Ovary (tissue), 9 donors: ENCODE measurements around the gene COL5A2. TPM values are rescaled to one million over a fixed set of nuclear protein-coding genes. Genes with fewer than 3 reads are reported as not detected.

Experiments used
- DNase-seq, 5 donors: peaks; one replicate each; pipeline ENCODE4 v3.0.0-alpha.2; 2019 to 2020
- H3K27ac ChIP-seq, 2 donors: fragments of 200-600 bp; one replicate each; pipeline versions ENCODE4 v1.5.1 to v1.8.0; 2019 to 2022
- H3K27me3 ChIP-seq: fragments of 200-600 bp; one replicate; pipeline ENCODE4 v1.8.0; 2022
- H3K36me3 ChIP-seq: fragments of 200-600 bp; sonication (generic); one replicate; pipeline ENCODE4 v1.5.1; 2019
- H3K4me1 ChIP-seq: one replicate; pipeline ENCODE4 v1.8.1; 2013; ENCODE audit warnings: mild to moderate bottlenecking, moderate library complexity; ENCODE audit not compliant: insufficient read depth
- H3K4me3 ChIP-seq: fragments of 200-600 bp; sonication (generic); one replicate; pipeline ENCODE4 v1.5.1; 2017
- H3K9me3 ChIP-seq, 2 donors: fragments of 200-600 bp in 1 of 2; sonication (generic) in 1 of 2; one replicate each; pipeline versions ENCODE4 v1.5.1 to v1.8.1; 2013 to 2019; ENCODE audit warnings: mild to moderate bottlenecking in 1 of 2, moderate library complexity in 1 of 2
- EP300 ChIP-seq: sonication (generic); formaldehyde crosslinking; IDR thresholded peaks from one replicate; pipeline ENCODE4 v1.6.1; 2017; ENCODE audit warnings: antibody characterized with exemption
- POLR2A ChIP-seq: fragments of 450-650 bp; IDR thresholded peaks from one replicate; pipeline ENCODE4 v1.6.1; 2017; ENCODE audit warnings: antibody characterized with exemption, mild to moderate bottlenecking, moderate library complexity
- WGBS, 3 donors: extraction: QIAGEN DNeasy Blood & Tissue Kit in 1 of 3; methylation state at CpG; one replicate each; pipeline versions ENCODE4 v1.1.5 to v1.1.7; 2013 to 2017; 5-methylcytosine and 5-hydroxymethylcytosine counted together
- intact Hi-C, 4 donors: fragments of 100-400 bp; cut with DNase I; formaldehyde crosslinking; loops; one replicate each; pipeline versions ENCODE4 v1.11.0 to v1.15.1; 2022 to 2023
- polyA plus RNA-seq, 2 donors: library from polyadenylated mRNA; stranded (reverse); fragments of 200-250 nt in 1 of 2; fragments of 350-450 nt in 1 of 2; fragmentation: Illumina TruSeq in 1 of 2; extraction: RNeasy Lipid Tissue Mini Kit (QIAGEN cat#74804) in 1 of 2; gene quantifications; one replicate each; pipeline ENCODE4 v1.2.3, GENCODE V29; 2013 to 2014
- total RNA-seq, 7 donors: library from RNA; depleted of rRNA in 2 of 7; stranded (reverse); fragments of >200 nt in 2 of 7; fragmentation: NEBNext Ultra II Directional in 3 of 7; extraction: Animal tissue kit (Norgen Biotek cat#: 25700) in 3 of 7; gene quantifications; one replicate each; pipeline versions ENCODE4 v1.1.0 to v1.2.4, GENCODE V29; 2016 to 2023
- TF ChIP-seq, protein P1 (sequence below), 3 donors: fragments of 450-650 bp in 2 of 3; fragments of 200-600 bp in 1 of 3; IDR thresholded peaks; one replicate each; pipeline versions ENCODE4 v1.5.1 to v1.8.0; 2016 to 2022; ENCODE audit warnings: antibody characterized with exemption in 3 of 3, mild to moderate bottlenecking in 1 of 3
- donor health status: DM: no; HTN: no; CAD: no; lungs with moderate emphysema.
- donor health status: DM: no; HTN: no; CAD: no.
- donor health status: Bipolar disorder and iron deficiency.
- donor health status: DM: yes; HTN: yes; CAD: no.
- donor health status: DM: no; HTN: no; CAD: no.
- donor health status: DM: yes; HTN: yes; CAD: no.

The COL5A2 gene
- total and polyA plus RNA-seq, 9 donors, result 25.2 to 46.8 (median 31.7) TPM

DNA sequence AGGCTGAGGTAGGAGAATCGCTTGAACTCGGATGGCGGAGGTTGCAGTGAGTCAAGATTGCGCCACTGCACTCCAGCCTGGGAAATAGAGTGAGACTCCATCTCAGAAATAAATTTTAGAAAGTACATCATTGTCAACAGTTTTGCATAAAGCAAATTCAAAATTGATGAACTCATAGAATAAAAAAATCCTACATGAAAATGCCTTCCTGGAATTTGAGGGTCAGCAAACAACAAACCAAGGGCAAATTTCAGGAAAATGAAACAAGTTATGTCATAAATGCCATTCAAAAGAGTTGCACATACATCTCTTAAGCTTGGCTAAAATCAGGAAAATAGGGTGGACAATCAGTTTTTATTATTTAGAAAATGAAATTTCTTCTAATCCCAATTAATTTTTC, 45.1 kb downstream of the COL5A2 start:
- H3K9me3 ChIP-seq, result no peaks in the 10 kb centered on the region
- H3K36me3 ChIP-seq, result no peaks in the 10 kb centered on the region
- no peaks in the 10 kb centered on the region for H3K27me3 ChIP-seq
- DNase-seq, result no peak
- intact Hi-C loops, result no loop called here
- TF ChIP-seq, protein P1, sequence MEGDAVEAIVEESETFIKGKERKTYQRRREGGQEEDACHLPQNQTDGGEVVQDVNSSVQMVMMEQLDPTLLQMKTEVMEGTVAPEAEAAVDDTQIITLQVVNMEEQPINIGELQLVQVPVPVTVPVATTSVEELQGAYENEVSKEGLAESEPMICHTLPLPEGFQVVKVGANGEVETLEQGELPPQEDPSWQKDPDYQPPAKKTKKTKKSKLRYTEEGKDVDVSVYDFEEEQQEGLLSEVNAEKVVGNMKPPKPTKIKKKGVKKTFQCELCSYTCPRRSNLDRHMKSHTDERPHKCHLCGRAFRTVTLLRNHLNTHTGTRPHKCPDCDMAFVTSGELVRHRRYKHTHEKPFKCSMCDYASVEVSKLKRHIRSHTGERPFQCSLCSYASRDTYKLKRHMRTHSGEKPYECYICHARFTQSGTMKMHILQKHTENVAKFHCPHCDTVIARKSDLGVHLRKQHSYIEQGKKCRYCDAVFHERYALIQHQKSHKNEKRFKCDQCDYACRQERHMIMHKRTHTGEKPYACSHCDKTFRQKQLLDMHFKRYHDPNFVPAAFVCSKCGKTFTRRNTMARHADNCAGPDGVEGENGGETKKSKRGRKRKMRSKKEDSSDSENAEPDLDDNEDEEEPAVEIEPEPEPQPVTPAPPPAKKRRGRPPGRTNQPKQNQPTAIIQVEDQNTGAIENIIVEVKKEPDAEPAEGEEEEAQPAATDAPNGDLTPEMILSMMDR (IDR thresholded peaks at IDR 0.05), result no peak
- no peak for TF ChIP-seq POLR2A
- TF ChIP-seq EP300, result no peak
- 48 to 96% (median 49%) methylated on average over 4 of the region's 4 CpGs for WGBS, 3 donors
- H3K4me1 ChIP-seq, result no peaks in the 10 kb centered on the region
- no peak overlapping the region for H3K27ac ChIP-seq
- no peak overlapping the region for H3K4me3 ChIP-seq

GRCh38 chr2:189131991-189132390, 47.6 kb downstream of the COL5A2 start:
- H3K4me3 ChIP-seq, result no peak overlapping the region
- H3K36me3 ChIP-seq, result no peaks in the 10 kb centered on the region
- TF ChIP-seq EP300 (no peak), POLR2A (no peak)
- TF ChIP-seq, protein P1 (IDR thresholded peaks at IDR 0.05), result no peak
- no peak overlapping the region for H3K27ac ChIP-seq
- H3K27me3 ChIP-seq, result no peaks in the 10 kb centered on the region
- intact Hi-C loops, result no loop called here
- no peak for DNase-seq
- no peaks in the 10 kb centered on the region for H3K9me3 ChIP-seq
- 73 to 85% (median 81%) methylated on average over 3 of the region's 3 CpGs for WGBS, 3 donors
- no peaks in the 10 kb centered on the region for H3K4me1 ChIP-seq

DNA sequence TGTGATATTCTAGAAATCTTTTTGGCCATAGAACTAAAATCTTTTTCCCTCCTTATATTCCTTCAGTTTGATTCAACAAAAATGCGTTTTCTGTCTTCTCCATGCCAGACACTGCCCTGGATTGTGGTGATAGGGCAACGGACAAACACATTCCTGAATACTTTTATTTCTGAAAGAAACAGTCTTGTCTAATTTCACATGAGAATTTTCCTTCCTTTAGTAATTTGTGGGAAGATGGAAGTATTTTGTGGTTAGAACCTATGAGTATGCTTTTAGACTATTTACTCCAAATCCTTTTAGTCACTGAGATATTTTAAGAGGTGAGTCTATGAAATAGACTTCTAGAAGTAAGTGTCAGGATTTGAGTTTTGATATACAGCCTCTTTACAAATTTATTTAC, 49.6 kb downstream of the COL5A2 start:
- DNase-seq, result no peak
- H3K4me1 ChIP-seq, result no peaks in the 10 kb centered on the region
- WGBS, 3 donors, result 4 to 19% (median 7%) methylated on average over 2 of the region's 2 CpGs
- intact Hi-C loops, result no loop called here
- no peak overlapping the region for H3K27ac ChIP-seq
- no peaks in the 10 kb centered on the region for H3K36me3 ChIP-seq
- no peak overlapping the region for H3K4me3 ChIP-seq
- TF ChIP-seq, protein P1 (IDR thresholded peaks at IDR 0.05), result no peak
- TF ChIP-seq EP300 (no peak), POLR2A (no peak)
- no peaks in the 10 kb centered on the region for H3K27me3 ChIP-seq
- H3K9me3 ChIP-seq, result no peaks in the 10 kb centered on the region

- no peaks in the 10 kb centered on the region for H3K36me3 ChIP-seq
These were observed 50.6 kb downstream of the COL5A2 start for GRCh38 chr2:189128970-189129369.

More at GRCh38 chr2:189128970-189129369, 50.6 kb downstream of the COL5A2 start:
- TF ChIP-seq, protein P1 (IDR thresholded peaks at IDR 0.05), result no peak
- TF ChIP-seq EP300 (no peak), POLR2A (no peak)
- Histone ChIP-seq H3K4me3 (no peak overlapping the region), H3K27me3 (no peaks in the 10 kb centered on the region), H3K4me1 (no peaks in the 10 kb centered on the region), H3K27ac (no peak overlapping the region), H3K9me3 (no peaks in the 10 kb centered on the region)
- DNase-seq, result no peak
- WGBS, 3 donors, result 45 to 50% (median 48%) methylated on average over 4 of the region's 4 CpGs
- intact Hi-C loops, result no loop called here
